PC-3 (cell line): ENCODE measurements around the gene GH1. TPM values are rescaled to one million over a fixed set of nuclear protein-coding genes. Genes with fewer than 3 reads are reported as not detected.

Experiments
- ATAC-seq: fragments of 200-7000 bp; cut with Tn5 transposase; 2 replicates; pipeline ENCODE4 v1.9.1; 2020; ENCODE audit warnings: mild to moderate bottlenecking, moderate library complexity
- BruUV-seq: library from RNA; stranded (reverse); fragments of 400-500 nt; replicated peaks from 2 replicates; lab custom pipeline; 2021; lab: Mats Ljungman, UMichigan
- CTCF ChIA-PET: fragments of 300-600 bp; sonication (Branson Sonifier 250); formaldehyde crosslinking; loops from one replicate; lab custom pipeline; 2022; ENCODE audit warnings: antibody characterized with exemption; lab: Charles Lee
- POLR2A ChIA-PET: fragments of 300-600 bp; sonication (Branson Sonifier 250); formaldehyde crosslinking; loops from one replicate; lab custom pipeline; 2022; ENCODE audit warnings: antibody characterized with exemption; ENCODE audit not compliant: unreplicated experiment; lab: Charles Lee
- DNase-seq: peaks from one replicate; pipeline ENCODE4 v3.0.0-alpha.2; 2015
- H2AFZ ChIP-seq: fragments of 300-600 bp; sonication (generic); 2 replicates; pipeline ENCODE4 v1.6.0; 2016; ENCODE audit warnings: antibody characterized with exemption, low read length
- H3F3A ChIP-seq: fragments of 300-600 bp; sonication (generic); one replicate; pipeline ENCODE4 v1.6.0; 2017; ENCODE audit warnings: antibody characterized with exemption, low read length, control low read depth, mild to moderate bottlenecking; ENCODE audit not compliant: unreplicated experiment
- H3K27ac ChIP-seq: fragments of 300-600 bp; sonication (generic); 2 replicates; pipeline ENCODE4 v1.5.1; 2016; ENCODE audit warnings: mild to moderate bottlenecking, low read length
- H3K27me3 ChIP-seq: fragments of 300-600 bp; sonication (generic); 2 replicates; pipeline ENCODE4 v1.6.1; 2016; ENCODE audit warnings: low read length, mixed read lengths
- H3K36me3 ChIP-seq: fragments of 300-600 bp; sonication (generic); 2 replicates; pipeline ENCODE4 v1.6.1; 2016; ENCODE audit warnings: low read depth, mixed run types, low read length, mixed read lengths
- H3K4me1 ChIP-seq: fragments of 300-600 bp; sonication (generic); 2 replicates; pipeline ENCODE4 v1.5.1; 2016; ENCODE audit warnings: low read length; ENCODE audit not compliant: insufficient read depth
- H3K4me2 ChIP-seq: fragments of 300-600 bp; sonication (generic); 2 replicates; pipeline ENCODE4 v1.6.0; 2016; ENCODE audit warnings: low read length
- H3K4me3 ChIP-seq: fragments of 300-600 bp; sonication (generic); 2 replicates; pipeline ENCODE4 v1.5.1; 2016; ENCODE audit warnings: mild to moderate bottlenecking, low read length, mixed read lengths
- H3K79me2 ChIP-seq: fragments of 300-600 bp; sonication (generic); 2 replicates; pipeline ENCODE4 v1.6.1; 2017; ENCODE audit warnings: low read length, mixed read lengths
- H3K9ac ChIP-seq: fragments of 300-600 bp; sonication (generic); 2 replicates; pipeline ENCODE4 v1.6.0; 2016; ENCODE audit warnings: mild to moderate bottlenecking, low read length
- H3K9me2 ChIP-seq: fragments of 300-600 bp; sonication (generic); replicated peaks from 2 replicates; pipeline ENCODE4 v1.6.1; 2016; ENCODE audit warnings: mixed run types, low read length, mixed read lengths
- H3K9me3 ChIP-seq: fragments of 300-600 bp; sonication (generic); 2 replicates; pipeline ENCODE4 v1.6.1; 2016; ENCODE audit warnings: low read length, mixed read lengths
- H4K20me1 ChIP-seq: fragments of 300-600 bp; sonication (generic); 2 replicates; pipeline ENCODE4 v1.6.1; 2016; ENCODE audit warnings: low read length, mixed read lengths
- CTCF ChIP-seq: fragments of 300-600 bp; sonication (generic); conservative IDR thresholded peaks from 2 replicates; pipeline ENCODE4 v1.5.1; 2017; ENCODE audit warnings: antibody characterized with exemption, low read depth, mild to moderate bottlenecking, low read length
- EZH2 ChIP-seq: fragments of 300-600 bp; sonication (generic); IDR thresholded peaks from one replicate; pipeline ENCODE4 v1.6.1; 2017; ENCODE audit warnings: antibody characterized with exemption, mild to moderate bottlenecking, low read length; ENCODE audit not compliant: unreplicated experiment
- EZH2phosphoT487 ChIP-seq: fragments of 300-600 bp; sonication (generic); IDR thresholded peaks from 2 replicates; pipeline ENCODE4 v1.6.1; 2018; ENCODE audit warnings: mild to moderate bottlenecking, antibody characterized with exemption, low read length, borderline replicate concordance
- intact Hi-C: fragments of 100-400 bp; cut with micrococcal nuclease; formaldehyde crosslinking; loops from 2 replicates; pipeline ENCODE4 v1.9.0; 2023
- total RNA-seq: library from RNA; depleted of rRNA; stranded (reverse); fragments of >200 nt; gene quantifications from 2 replicates; pipeline ENCODE4 v1.2.3, GENCODE V29; 2014

GH1 gene
- total RNA-seq, 1 experiment from 2014 or later: not detected

DNA sequence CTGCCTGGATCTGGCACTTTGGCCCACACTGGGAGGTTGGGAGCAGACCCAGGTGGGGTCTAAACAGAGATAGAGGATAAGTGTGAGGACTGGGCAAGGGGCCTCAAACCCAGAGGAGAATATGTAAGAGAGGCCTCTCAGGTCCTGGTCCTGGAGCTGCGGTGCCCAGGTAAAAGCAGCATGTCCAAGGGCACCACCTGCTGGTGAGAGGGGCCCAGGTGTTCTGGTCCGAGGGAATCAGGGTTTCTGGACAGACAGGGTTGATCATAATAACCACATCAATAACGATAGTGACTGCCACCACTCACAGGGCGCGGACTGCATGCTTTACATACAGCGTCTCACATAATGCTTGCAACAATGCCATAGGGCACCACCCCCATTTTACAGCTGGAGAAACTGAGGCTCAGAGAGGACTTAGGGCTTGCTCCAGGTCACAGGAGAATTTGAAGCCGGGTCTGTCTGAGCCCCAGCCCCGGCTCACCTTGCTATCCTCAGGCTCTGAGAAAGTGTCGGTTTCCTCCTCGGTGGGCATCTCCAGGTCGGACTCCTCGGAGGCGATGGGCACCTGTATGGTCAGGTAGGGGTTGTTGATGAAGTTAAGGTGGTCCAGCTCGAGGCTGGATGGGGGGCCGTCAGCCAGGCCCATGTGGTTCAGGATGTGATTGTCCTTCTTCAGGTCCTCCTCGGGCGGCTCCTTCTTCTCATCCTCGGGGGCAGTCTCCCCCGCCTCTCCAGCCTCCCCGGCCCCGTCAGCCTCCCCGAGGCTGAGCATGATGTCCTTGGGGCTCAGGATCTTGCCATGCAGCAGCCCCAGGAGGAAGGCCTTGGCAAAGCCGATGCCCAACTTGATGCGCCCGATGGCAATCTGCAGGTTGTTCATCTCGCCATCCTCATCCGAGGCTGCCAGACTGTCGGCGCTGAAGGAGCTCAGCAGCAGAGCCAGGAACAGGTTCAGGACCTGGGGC is 32.6 kb upstream of the GH1 start:
- no peaks in the 10 kb centered on the region for H4K20me1 ChIP-seq
- DNase-seq (peak; percentile 82), ATAC-seq (peak; percentile 78)
- no peaks in the 10 kb centered on the region for H3K36me3 ChIP-seq
- H3K4me2 ChIP-seq: no peak overlapping the region
- no peaks in the 10 kb centered on the region for H3K9me2 ChIP-seq
- H3K9me3 ChIP-seq: no peaks in the 10 kb centered on the region
- no peaks in the 10 kb centered on the region for H3K27me3 ChIP-seq
- no TSS peak for BruUV-seq
- no peak for TF ChIP-seq EZH2
- no peak for TF ChIP-seq EZH2phosphoT487
- TF ChIP-seq CTCF: peak; percentile 93
- no peak overlapping the region for H3K4me3 ChIP-seq
- H2AFZ ChIP-seq: no peak overlapping the region
- ChIA-PET CTCF (interaction anchor here (0.5 to 1.6 kb wide), 5 partner anchors 32 to 500 kb away, joined by 3 to 22 read pairs (median 4); partner anchors contain the start of gene GH1), POLR2A (no interaction called here)
- H3K27ac ChIP-seq: no peak overlapping the region
- no peak overlapping the region for H3K9ac ChIP-seq
- H3F3A ChIP-seq: no peaks in the 10 kb centered on the region
- intact Hi-C loops: loop anchor here (5.0 kb wide), 1 partner anchor 34 kb away; the partner anchor contains the start of gene GH1
- no peaks in the 10 kb centered on the region for H3K4me1 ChIP-seq
- no peaks in the 10 kb centered on the region for H3K79me2 ChIP-seq

DNA sequence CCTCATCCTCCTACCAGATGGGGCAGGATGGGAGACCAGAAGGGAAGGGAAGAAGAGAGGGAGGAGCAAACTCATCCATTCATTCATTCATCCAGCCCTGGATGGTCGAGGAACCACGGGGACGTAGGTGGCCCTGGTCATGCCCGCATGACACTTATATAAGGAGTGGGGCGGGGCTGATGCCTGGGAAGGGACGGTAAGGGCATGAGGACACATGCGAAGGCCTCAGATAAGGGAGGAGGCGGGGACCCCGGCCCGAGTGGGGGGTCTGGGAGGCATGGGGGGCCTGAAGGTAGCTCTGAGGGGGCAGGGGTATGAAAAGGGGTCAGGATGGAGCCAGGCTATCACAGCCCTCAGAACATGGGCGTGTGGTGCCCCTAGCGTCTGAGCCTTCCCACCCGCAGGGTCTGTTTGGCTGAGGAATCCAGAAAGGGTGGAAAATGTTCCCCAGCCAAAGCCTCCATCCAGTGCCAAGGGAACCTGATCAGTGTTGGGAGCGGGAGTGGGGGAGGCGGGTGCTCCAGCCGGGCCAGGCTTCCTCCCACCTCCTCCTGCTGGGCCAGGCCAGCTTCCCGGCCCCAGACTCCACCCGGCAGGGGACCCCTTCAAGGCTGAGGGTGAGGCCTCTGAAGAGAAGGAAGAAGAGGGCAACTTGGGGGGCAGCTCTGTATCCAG is 31.1 kb upstream of the GH1 start:
- ATAC-seq: no peak
- intact Hi-C loops: loop anchor here (5.0 kb wide), 1 partner anchor 32 kb away; the partner anchor contains the start of gene GH1
- H3K9me3 ChIP-seq: no peaks in the 10 kb centered on the region
- H3K27ac ChIP-seq: no peak overlapping the region
- no peak overlapping the region for H3K4me2 ChIP-seq
- H3F3A ChIP-seq: no peaks in the 10 kb centered on the region
- H3K9me2 ChIP-seq: no peaks in the 10 kb centered on the region
- H3K27me3 ChIP-seq: no peaks in the 10 kb centered on the region
- no peaks in the 10 kb centered on the region for H4K20me1 ChIP-seq
- no peak overlapping the region for H2AFZ ChIP-seq
- H3K36me3 ChIP-seq: no peaks in the 10 kb centered on the region
- H3K9ac ChIP-seq: no peak overlapping the region
- DNase-seq: no peak
- ChIA-PET POLR2A (no interaction called here), CTCF (interaction anchor here (0.5 to 1.6 kb wide), 3 partner anchors 31 to 494 kb away, joined by 3 to 22 read pairs (median 6); partner anchors contain the start of gene GH1)
- H3K4me1 ChIP-seq: no peaks in the 10 kb centered on the region
- no peaks in the 10 kb centered on the region for H3K79me2 ChIP-seq
- no TSS peak for BruUV-seq
- TF ChIP-seq CTCF (no peak), EZH2 (no peak), EZH2phosphoT487 (no peak)
- no peak overlapping the region for H3K4me3 ChIP-seq
